Measurements from ENCODE around the gene PGAP1.

The PGAP1 gene

GRCh38 chr2:196884368-196884767, 42.1 kb downstream of the PGAP1 start:
- CTCF ChIA-PET = no interaction called here
- TF ChIP-seq, protein P1, sequence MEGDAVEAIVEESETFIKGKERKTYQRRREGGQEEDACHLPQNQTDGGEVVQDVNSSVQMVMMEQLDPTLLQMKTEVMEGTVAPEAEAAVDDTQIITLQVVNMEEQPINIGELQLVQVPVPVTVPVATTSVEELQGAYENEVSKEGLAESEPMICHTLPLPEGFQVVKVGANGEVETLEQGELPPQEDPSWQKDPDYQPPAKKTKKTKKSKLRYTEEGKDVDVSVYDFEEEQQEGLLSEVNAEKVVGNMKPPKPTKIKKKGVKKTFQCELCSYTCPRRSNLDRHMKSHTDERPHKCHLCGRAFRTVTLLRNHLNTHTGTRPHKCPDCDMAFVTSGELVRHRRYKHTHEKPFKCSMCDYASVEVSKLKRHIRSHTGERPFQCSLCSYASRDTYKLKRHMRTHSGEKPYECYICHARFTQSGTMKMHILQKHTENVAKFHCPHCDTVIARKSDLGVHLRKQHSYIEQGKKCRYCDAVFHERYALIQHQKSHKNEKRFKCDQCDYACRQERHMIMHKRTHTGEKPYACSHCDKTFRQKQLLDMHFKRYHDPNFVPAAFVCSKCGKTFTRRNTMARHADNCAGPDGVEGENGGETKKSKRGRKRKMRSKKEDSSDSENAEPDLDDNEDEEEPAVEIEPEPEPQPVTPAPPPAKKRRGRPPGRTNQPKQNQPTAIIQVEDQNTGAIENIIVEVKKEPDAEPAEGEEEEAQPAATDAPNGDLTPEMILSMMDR (IDR thresholded peaks at IDR 0.05; ENCODE audit: control extremely low read depth, extremely low read depth, low read depth, missing control alignments) = no peak
- POLR2A ChIA-PET = no interaction called here
- no peak for DNase-seq (ENCODE audit: extremely low spot score)

- no peak for DNase-seq (ENCODE audit: extremely low spot score)
- ChIA-PET POLR2A (no interaction called here), CTCF (interaction anchor here (1.5 to 2.0 kb wide), 2 partner anchors 11 to 13 kb away, joined by 3 to 8 read pairs; no protein-coding TSS in a partner anchor)
- TF ChIP-seq, protein P1 (IDR thresholded peaks at IDR 0.05; ENCODE audit: control extremely low read depth, extremely low read depth, low read depth, missing control alignments) = no peak
Observed at GRCh38 chr2:196876364-196876763, 50.1 kb downstream of the PGAP1 start.

DNA sequence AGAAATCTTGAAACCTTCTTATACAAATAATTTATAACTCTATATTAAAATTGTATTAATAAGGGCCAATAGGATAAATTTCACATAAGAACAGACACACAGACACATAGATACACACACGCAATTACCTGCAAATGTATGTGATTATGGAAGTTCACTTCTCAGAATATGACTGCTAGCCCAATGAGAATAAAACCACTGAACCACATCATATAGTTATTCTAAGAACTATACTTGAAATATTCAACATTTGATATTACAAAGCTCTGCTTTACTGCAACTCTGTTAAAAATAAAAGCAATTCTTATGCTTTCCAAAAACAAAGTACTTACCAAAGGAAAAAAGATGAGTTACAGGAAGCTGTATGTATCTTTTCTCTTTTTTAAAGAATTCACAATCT, 51.1 kb downstream of the PGAP1 start:
- DNase-seq (ENCODE audit: extremely low spot score) = no peak
- ChIA-PET CTCF (interaction anchor here (1.5 to 2.0 kb wide), 2 partner anchors 12 kb away, joined by 3 to 8 read pairs; no protein-coding TSS in a partner anchor), POLR2A (no interaction called here)
- TF ChIP-seq, protein P1 (IDR thresholded peaks at IDR 0.05; ENCODE audit: control extremely low read depth, extremely low read depth, low read depth, missing control alignments) = no peak

DNA sequence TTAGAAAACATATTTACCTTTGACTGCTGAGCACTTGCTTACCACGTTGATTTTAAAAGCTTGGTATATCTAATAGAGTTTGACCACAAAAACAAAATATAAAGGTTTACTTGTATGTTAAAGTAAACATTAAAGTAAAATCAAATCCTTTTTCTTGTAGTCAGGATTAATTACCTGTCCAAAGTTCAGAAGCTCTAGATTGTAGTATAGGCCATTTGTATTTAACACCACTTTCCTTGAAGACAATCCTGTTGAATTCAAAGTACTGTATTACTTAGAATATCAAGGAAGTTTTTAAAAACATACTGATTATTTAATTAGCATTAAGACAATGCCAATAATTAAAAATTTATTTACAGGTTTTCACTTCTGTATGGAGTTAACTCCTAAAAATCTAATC, 53.0 kb downstream of the PGAP1 start:
- TF ChIP-seq, protein P1 (IDR thresholded peaks at IDR 0.05; ENCODE audit: control extremely low read depth, extremely low read depth, low read depth, missing control alignments) = no peak
- CTCF ChIA-PET = interaction anchor here (0.8 kb wide), 1 partner anchor 265 kb away, joined by 3 read pairs; no protein-coding TSS in a partner anchor
- POLR2A ChIA-PET = no interaction called here
- no peak for DNase-seq (ENCODE audit: extremely low spot score)

DNA sequence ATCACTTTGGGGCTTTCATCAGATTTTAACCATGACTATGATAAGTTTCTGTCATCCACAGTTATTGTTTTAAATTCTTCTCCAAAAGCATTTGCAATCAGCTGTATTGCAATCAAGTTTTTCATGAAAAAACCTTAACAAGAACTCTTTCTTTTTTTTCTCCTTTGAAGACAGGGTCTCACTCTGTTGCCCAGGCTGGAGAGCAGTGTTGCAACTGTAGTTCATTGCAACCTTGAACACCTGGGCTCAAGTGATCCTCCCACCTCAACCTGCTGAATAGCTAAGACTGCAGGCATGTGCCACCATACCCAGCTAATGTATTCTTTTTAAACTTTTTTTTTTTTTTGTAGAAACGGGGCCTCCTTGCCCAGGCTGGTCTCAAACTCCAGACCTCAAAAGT, 71.9 kb downstream of the PGAP1 start:
- CTCF ChIA-PET = interaction anchor here (1.0 to 1.1 kb wide), 2 partner anchors 13 to 104 kb away, joined by 3 read pairs; no protein-coding TSS in a partner anchor

GRCh38 chr2:196853301-196854087, 73.0 kb downstream of the PGAP1 start:
- TF ChIP-seq, protein P1 (IDR thresholded peaks at IDR 0.05; ENCODE audit: control extremely low read depth, extremely low read depth, low read depth, missing control alignments) = no peak
- POLR2A ChIA-PET = no interaction called here
- CTCF ChIA-PET = interaction anchor here (0.7 to 1.2 kb wide), 3 partner anchors 9 to 204 kb away, joined by 3 read pairs; no protein-coding TSS in a partner anchor
- DNase-seq (ENCODE audit: extremely low spot score) = no peak

More for the DNA sequence above, 71.9 kb downstream of the PGAP1 start:
- POLR2A ChIA-PET = no interaction called here
- TF ChIP-seq, protein P1 (IDR thresholded peaks at IDR 0.05; ENCODE audit: control extremely low read depth, extremely low read depth, low read depth, missing control alignments) = no peak
- no peak for DNase-seq (ENCODE audit: extremely low spot score)

Measured in GM10248 (cell line).